Small intestine (tissue), 7 donors: ENCODE measurements around the gene PEX5L. TPM values are rescaled to one million over a fixed set of nuclear protein-coding genes. Genes with fewer than 3 reads are reported as not detected.

Experiments
- DNase-seq, 2 donors: peaks; one replicate each; pipeline versions ENCODE4 v3.0.0 to v3.0.0-alpha.2; 2013
- FAIRE-seq: peaks from 2 replicates; lab custom pipeline; 2012; peaks lifted over from hg19 to GRCh38; lab: Jason Lieb, UNC
- H3K27ac ChIP-seq, 3 donors: one replicate each; pipeline ENCODE4 v1.5.1; 2013; ENCODE audit warnings: low read length in 2 of 3, mild to moderate bottlenecking in 2 of 3, control low read depth in 1 of 3, inconsistent platforms in 1 of 3, low read depth in 1 of 3, moderate library complexity in 1 of 3
- H3K27me3 ChIP-seq, 3 donors: one replicate each; pipeline ENCODE4 v1.6.1; 2013; ENCODE audit warnings: low read length in 3 of 3, inconsistent platforms in 1 of 3; ENCODE audit not compliant: control insufficient read depth in 3 of 3, insufficient read depth in 3 of 3
- H3K36me3 ChIP-seq, 3 donors: one replicate each; pipeline ENCODE4 v1.6.1; 2013; ENCODE audit warnings: low read length in 3 of 3, inconsistent platforms in 1 of 3, low read depth in 1 of 3, mild to moderate bottlenecking in 1 of 3, moderate library complexity in 1 of 3; ENCODE audit not compliant: control insufficient read depth in 3 of 3, insufficient read depth in 2 of 3
- H3K4me1 ChIP-seq, 3 donors: one replicate each; pipeline ENCODE4 v1.6.1; 2013; ENCODE audit warnings: low read length in 2 of 3, inconsistent platforms in 1 of 3, low read depth in 1 of 3, mild to moderate bottlenecking in 1 of 3, moderate library complexity in 1 of 3; ENCODE audit not compliant: control insufficient read depth in 3 of 3, insufficient read depth in 2 of 3
- H3K4me3 ChIP-seq, 3 donors: one replicate each; pipeline ENCODE4 v1.5.1; 2013; ENCODE audit warnings: low read length in 3 of 3, control low read depth in 1 of 3, inconsistent platforms in 1 of 3, low read depth in 1 of 3, mild to moderate bottlenecking in 1 of 3, moderate library complexity in 1 of 3
- H3K9me3 ChIP-seq, 2 donors: one replicate each; pipeline ENCODE4 v1.6.1; 2013; ENCODE audit warnings: low read depth in 1 of 2, low read length in 1 of 2; ENCODE audit not compliant: control insufficient read depth in 2 of 2, insufficient read depth in 1 of 2
- WGBS, 3 donors: extraction: QIAGEN DNeasy Blood & Tissue Kit; methylation state at CpG; one replicate each; pipeline ENCODE4 v1.1.7; 2013; 5-methylcytosine and 5-hydroxymethylcytosine counted together
- polyA plus RNA-seq, 4 donors: library from polyadenylated mRNA; stranded (reverse) in 3 of 4; unstranded in 1 of 4; fragments of 200-250 nt in 3 of 4; fragments of 120-200 nt in 1 of 4; gene quantifications; one replicate each; pipeline versions ENCODE4 v1.2.1 to v1.2.3, GENCODE V29; 2013
- donor health status: healthy with polysubstance abuse.
- donor health status: control.
- donor health status: control.
- donor health status: Bipolar disorder and iron deficiency.
- donor health status: healthy.

Gene PEX5L
- polyA plus RNA-seq, 4 donors = 0.07 to 0.81 (median 0.21) TPM; not detected in 1

- H3K27me3 ChIP-seq = peaks cover 0 to 6% (median 0%) of the 10 kb centered on the region in 3 donors
- H3K4me1 ChIP-seq = no peaks in the 10 kb centered on the region
- H3K36me3 ChIP-seq = no peaks in the 10 kb centered on the region
- DNase-seq (no peak), FAIRE-seq (no peak)
- WGBS, 3 donors = 87 to 95% (median 93%) methylated on average over 1 of the region's 1 CpG
- H3K27ac ChIP-seq = no peak overlapping the region
- H3K4me3 ChIP-seq = no peak overlapping the region
- H3K9me3 ChIP-seq = no peaks in the 10 kb centered on the region
Measured at GRCh38 chr3:179932674-179933073, 104.1 kb downstream of the PEX5L start.

- DNase-seq (peak; percentile 32 to 43), FAIRE-seq (no peak)
- no peaks in the 10 kb centered on the region for H3K36me3 ChIP-seq
- H3K4me1 ChIP-seq = no peaks in the 10 kb centered on the region
- H3K4me3 ChIP-seq = no peak overlapping the region
- H3K27ac ChIP-seq = no peak overlapping the region
- no peaks in the 10 kb centered on the region for H3K9me3 ChIP-seq
- 7 to 15% (median 10%) methylated on average over 1 of the region's 1 CpG for WGBS, 3 donors
- H3K27me3 ChIP-seq = no peaks in the 10 kb centered on the region
Measured at GRCh38 chr3:179929091-179929529, 107.6 kb downstream of the PEX5L start.

GRCh38 chr3:179927191-179927590, 109.5 kb downstream of the PEX5L start:
- H3K4me3 ChIP-seq = no peak overlapping the region
- H3K4me1 ChIP-seq = no peaks in the 10 kb centered on the region
- FAIRE-seq = no peak
- H3K27ac ChIP-seq = no peak overlapping the region
- no peaks in the 10 kb centered on the region for H3K36me3 ChIP-seq
- H3K9me3 ChIP-seq = no peaks in the 10 kb centered on the region
- WGBS, 3 donors = 67 to 82% (median 76%) methylated on average over 3 of the region's 3 CpGs
- DNase-seq = no peak
- H3K27me3 ChIP-seq = no peaks in the 10 kb centered on the region

GRCh38 chr3:179921951-179922350, 114.8 kb downstream of the PEX5L start:
- WGBS, 3 donors = 49 to 77% (median 68%) methylated on average over 3 of the region's 3 CpGs
- no peak for FAIRE-seq
- H3K27ac ChIP-seq = no peak overlapping the region

GRCh38 chr3:179921500-179921899, 115.2 kb downstream of the PEX5L start:
- H3K4me1 ChIP-seq = no peaks in the 10 kb centered on the region
- no peak for DNase-seq
- FAIRE-seq = no peak
- no peaks in the 10 kb centered on the region for H3K9me3 ChIP-seq
- no peaks in the 10 kb centered on the region for H3K36me3 ChIP-seq
- H3K4me3 ChIP-seq = no peak overlapping the region
- no peaks in the 10 kb centered on the region for H3K27me3 ChIP-seq
- 58 to 72% (median 66%) methylated on average over 4 of the region's 4 CpGs for WGBS, 3 donors
- no peak overlapping the region for H3K27ac ChIP-seq

More at GRCh38 chr3:179921951-179922350, 114.8 kb downstream of the PEX5L start:
- H3K4me1 ChIP-seq = no peaks in the 10 kb centered on the region
- no peak overlapping the region for H3K4me3 ChIP-seq
- no peaks in the 10 kb centered on the region for H3K9me3 ChIP-seq
- no peak for DNase-seq
- no peaks in the 10 kb centered on the region for H3K36me3 ChIP-seq
- no peaks in the 10 kb centered on the region for H3K27me3 ChIP-seq

GRCh38 chr3:179907784-179908482, 128.8 kb downstream of the PEX5L start:
- WGBS, 3 donors = 49 to 70% (median 52%) methylated on average over 4 of the region's 4 CpGs
- Histone ChIP-seq H3K4me1 (no peaks in the 10 kb centered on the region), H3K27me3 (no peaks in the 10 kb centered on the region), H3K9me3 (no peaks in the 10 kb centered on the region), H3K4me3 (no peak overlapping the region), H3K36me3 (no peaks in the 10 kb centered on the region), H3K27ac (no peak overlapping the region)
- FAIRE-seq (no peak), DNase-seq (no peak)

GRCh38 chr3:179902061-179902460, 134.7 kb downstream of the PEX5L start:
- no peak overlapping the region for H3K4me3 ChIP-seq
- no peaks in the 10 kb centered on the region for H3K4me1 ChIP-seq
- DNase-seq (no peak), FAIRE-seq (no peak)
- H3K27me3 ChIP-seq = no peaks in the 10 kb centered on the region
- no peaks in the 10 kb centered on the region for H3K36me3 ChIP-seq
- no peaks in the 10 kb centered on the region for H3K9me3 ChIP-seq
- WGBS, 3 donors = 35 to 62% (median 36%) methylated on average over 10 of the region's 10 CpGs
- H3K27ac ChIP-seq = no peak overlapping the region

GRCh38 chr3:179898024-179898423, 138.7 kb downstream of the PEX5L start:
- Histone ChIP-seq H3K4me3 (no peak overlapping the region), H3K27ac (no peak overlapping the region), H3K9me3 (no peaks in the 10 kb centered on the region), H3K27me3 (no peaks in the 10 kb centered on the region), H3K4me1 (no peaks in the 10 kb centered on the region), H3K36me3 (no peaks in the 10 kb centered on the region)
- DNase-seq = peak; percentile 7 to 17
- WGBS, 3 donors = 0 to 4% (median 4%) methylated on average over 2 of the region's 2 CpGs
- FAIRE-seq = no peak

GRCh38 chr3:179897231-179897630, 139.5 kb downstream of the PEX5L start:
- H3K4me1 ChIP-seq = no peaks in the 10 kb centered on the region
- H3K9me3 ChIP-seq = no peaks in the 10 kb centered on the region
- 82 to 88% (median 85%) methylated on average over 4 of the region's 4 CpGs for WGBS, 3 donors
- FAIRE-seq (no peak), DNase-seq (no peak)
- H3K27ac ChIP-seq = no peak overlapping the region
- no peaks in the 10 kb centered on the region for H3K27me3 ChIP-seq
- no peaks in the 10 kb centered on the region for H3K36me3 ChIP-seq
- H3K4me3 ChIP-seq = no peak overlapping the region
